ENCODE results near the gene KIF13A. TPM values are rescaled to one million over a fixed set of nuclear protein-coding genes. Genes with fewer than 3 reads are reported as not detected.
"Not testable (repeated sequence)": the region's sequence is repeated elsewhere in the genome, so short reads cannot be mapped to it uniquely, and the experiment has no call there.

Gene KIF13A
- polyA plus RNA-seq, 1 donor from 2014 or later, result 1.4 TPM

DNA sequence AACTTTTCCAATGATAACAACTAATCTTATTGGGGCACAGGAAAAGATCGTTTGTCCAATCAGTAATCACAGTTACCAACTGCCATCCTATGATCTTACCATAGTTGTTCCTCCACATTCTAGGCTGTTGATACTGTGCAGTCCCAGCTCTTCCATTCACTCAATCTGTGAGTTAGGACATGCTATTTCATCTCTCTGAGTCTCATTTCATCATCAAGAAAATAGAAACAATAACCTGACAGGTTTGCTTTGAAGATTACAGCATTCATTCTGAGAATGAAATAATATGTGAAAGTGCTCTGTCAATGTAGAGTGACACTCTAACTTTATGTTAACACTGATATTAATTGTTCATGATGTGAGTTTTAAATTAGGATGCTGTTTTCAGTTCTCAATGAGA, 89.8 kb downstream of the KIF13A start:
- H3K36me3 Mint-ChIP-seq, result peaks cover 10% of the 10 kb centered on the region
- no peak overlapping the region for H3K27ac Mint-ChIP-seq
- peaks cover 2% of the 10 kb centered on the region for H3K27me3 Mint-ChIP-seq
- no peak overlapping the region for H3K4me3 Mint-ChIP-seq
- H3K4me1 Mint-ChIP-seq, result peaks cover 0 to 3% (median 2%) of the 10 kb centered on the region in 3 donors
- H3K9me3 Mint-ChIP-seq, result peaks cover 10 to 27% (median 16%) of the 10 kb centered on the region in 3 donors

DNA sequence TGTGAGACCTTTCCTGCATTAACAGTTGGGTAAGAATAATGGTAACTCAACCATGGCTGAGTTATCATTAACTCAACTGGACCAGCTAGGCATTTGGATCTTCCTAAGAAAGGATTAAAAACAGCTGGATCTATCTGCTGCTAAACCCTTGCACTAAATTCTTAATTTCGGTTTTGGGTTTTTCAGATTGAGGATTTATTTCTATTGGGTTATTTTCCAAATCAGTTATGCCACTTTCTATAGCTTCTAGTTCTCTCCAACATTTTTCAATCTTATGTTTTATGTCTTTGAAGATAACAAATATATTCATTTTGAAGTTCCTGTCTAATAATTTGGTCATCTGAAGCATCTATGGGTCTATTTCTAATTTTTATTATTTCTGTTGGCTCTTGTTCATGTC, 92.5 kb downstream of the KIF13A start:
- no peak overlapping the region for H3K4me3 Mint-ChIP-seq

DNA sequence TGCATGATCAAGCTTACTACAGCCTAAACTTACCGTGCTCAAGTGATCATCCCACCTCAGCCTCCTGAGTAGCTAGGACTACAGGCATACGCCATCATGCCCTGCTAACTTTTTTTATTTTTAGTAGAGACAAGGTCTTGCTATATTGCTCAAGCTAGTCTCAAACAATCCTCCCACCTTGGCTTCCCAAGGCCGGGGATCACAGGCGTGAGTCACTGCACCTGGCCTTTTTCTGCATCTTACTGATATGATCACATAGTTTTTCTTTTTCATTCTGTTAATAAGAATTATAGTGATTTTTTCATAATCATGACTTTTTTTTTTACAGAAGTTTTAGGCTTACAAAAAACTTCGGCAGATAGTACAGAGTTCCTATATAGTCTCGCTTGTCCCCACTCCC, 93.2 kb downstream of the KIF13A start:
- H3K27ac Mint-ChIP-seq, result no peak overlapping the region
- peaks cover 15% of the 10 kb centered on the region for H3K36me3 Mint-ChIP-seq
- H3K4me3 Mint-ChIP-seq, result no peak overlapping the region
- no peaks in the 10 kb centered on the region for H3K27me3 Mint-ChIP-seq
- H3K4me1 Mint-ChIP-seq, result peaks cover 0 to 5% (median 0%) of the 10 kb centered on the region in 3 donors
- H3K9me3 Mint-ChIP-seq, result peaks cover 13 to 27% (median 13%) of the 10 kb centered on the region in 3 donors

More for the DNA sequence above, 92.5 kb downstream of the KIF13A start:
- Mint-ChIP-seq H3K9me3 (peaks cover 13 to 27% (median 13%) of the 10 kb centered on the region in 3 donors), H3K27me3 (no peaks in the 10 kb centered on the region), H3K4me1 (peaks cover 0 to 5% (median 0%) of the 10 kb centered on the region in 3 donors), H3K36me3 (peaks cover 17% of the 10 kb centered on the region), H3K27ac (no peak overlapping the region)

DNA sequence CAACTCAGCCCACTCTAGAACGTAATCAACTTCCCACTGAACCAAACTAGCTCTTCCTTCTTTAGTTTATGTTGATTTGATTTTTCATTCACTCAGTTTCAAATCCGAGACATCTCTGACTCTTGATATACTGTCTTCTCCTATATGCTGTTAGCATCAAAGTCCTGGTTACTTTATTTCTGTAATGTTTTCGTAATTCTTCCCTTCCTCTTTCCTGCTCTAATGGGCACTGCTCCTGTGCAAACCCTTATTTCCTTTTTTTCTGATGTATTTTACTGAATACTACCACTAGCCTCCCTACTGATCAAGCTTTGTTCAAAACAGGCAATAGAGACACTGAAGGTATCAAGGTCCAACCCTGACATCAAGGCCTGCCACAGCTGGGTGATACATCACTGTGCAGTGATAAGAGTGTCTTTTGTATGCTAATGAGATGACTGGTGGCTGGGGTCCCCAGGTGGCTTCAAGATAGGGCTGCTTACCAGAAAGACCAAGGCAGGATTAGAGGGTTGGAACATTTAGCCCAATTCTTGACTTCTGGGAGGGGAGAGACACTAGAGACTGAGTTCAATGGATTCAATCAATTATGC, 95.2 kb downstream of the KIF13A start:
- Mint-ChIP-seq H3K27ac (no peak overlapping the region), H3K4me3 (peak overlapping the region in 1 of 4 donors; percentile 23), H3K36me3 (peaks cover 12% of the 10 kb centered on the region), H3K27me3 (no peaks in the 10 kb centered on the region), H3K4me1 (peaks cover 0 to 5% (median 4%) of the 10 kb centered on the region in 3 donors), H3K9me3 (peaks cover 11 to 19% (median 13%) of the 10 kb centered on the region in 3 donors)

DNA sequence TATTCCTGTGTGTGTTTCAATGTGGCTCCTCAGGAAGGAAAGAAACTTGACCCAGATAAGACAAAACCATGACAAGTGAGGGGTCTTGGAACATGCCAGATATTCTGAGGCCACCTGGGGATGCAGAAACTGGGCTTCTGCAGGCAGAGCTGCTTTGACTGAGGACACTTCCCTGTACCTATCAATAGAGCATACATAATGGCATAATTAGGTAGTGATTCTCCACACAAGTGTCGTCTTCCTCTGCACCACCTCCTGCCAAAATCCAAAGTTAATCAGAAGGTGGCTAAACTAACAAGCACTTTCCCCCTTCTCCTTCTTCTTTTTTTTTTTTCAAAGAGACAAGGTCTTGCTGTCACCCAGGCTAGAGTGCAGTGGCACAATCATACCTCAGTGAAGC, 97.1 kb downstream of the KIF13A start:
- H3K27ac Mint-ChIP-seq, result no peak overlapping the region
- H3K36me3 Mint-ChIP-seq, result peaks cover 9% of the 10 kb centered on the region
- peaks cover 5 to 10% (median 8%) of the 10 kb centered on the region in 3 donors for H3K9me3 Mint-ChIP-seq
- no peaks in the 10 kb centered on the region for H3K27me3 Mint-ChIP-seq
- peaks cover 6 to 16% (median 12%) of the 10 kb centered on the region in 3 donors for H3K4me1 Mint-ChIP-seq
- H3K4me3 Mint-ChIP-seq, result no peak overlapping the region

DNA sequence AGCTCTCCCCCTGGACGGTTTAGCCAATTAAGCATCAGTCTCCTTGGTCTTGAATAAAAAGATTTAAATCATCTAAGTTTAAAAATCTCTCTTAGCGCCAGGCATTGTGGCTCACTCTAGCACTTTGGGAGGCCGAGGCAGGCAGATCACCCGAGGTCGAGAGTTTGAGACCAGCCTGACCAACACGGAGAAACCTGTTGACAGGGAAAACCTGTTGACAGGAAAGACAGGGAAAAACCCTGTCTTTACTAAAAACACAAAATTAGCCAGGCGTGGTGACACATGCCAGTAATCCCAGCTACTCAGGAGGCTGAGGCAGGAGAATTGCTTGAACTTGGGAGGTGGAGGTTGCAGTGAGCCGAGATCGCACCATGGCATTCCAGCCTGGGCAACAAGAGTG, 97.7 kb downstream of the KIF13A start:
- H3K4me1 Mint-ChIP-seq, result peaks cover 12 to 22% (median 17%) of the 10 kb centered on the region in 3 donors
- not testable (repeated sequence) for H3K27me3 Mint-ChIP-seq, H3K4me3 Mint-ChIP-seq, H3K27ac Mint-ChIP-seq, H3K36me3 Mint-ChIP-seq, H3K9me3 Mint-ChIP-seq

DNA sequence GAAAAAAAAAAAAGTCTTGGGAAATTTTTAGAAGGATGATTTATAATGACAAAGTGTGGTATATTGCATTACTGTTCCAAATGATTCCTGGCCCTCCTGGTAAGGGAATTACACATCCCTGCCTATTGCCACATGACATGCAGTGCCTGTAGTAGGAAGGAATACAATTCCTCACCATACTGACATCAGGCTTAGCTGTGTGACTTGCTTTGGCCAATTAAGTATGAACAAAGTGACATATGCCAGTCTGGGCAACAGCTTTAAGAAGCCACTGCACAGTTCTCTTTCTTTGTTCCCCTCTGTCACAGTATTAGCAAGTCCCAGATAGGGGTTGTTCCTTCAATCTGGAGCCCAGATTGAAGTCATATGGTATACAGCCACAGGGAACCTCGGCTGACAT, 100.5 kb downstream of the KIF13A start:
- peaks cover 0 to 3% (median 2%) of the 10 kb centered on the region in 3 donors for H3K9me3 Mint-ChIP-seq
- no peak overlapping the region for H3K27ac Mint-ChIP-seq
- H3K27me3 Mint-ChIP-seq, result no peaks in the 10 kb centered on the region
- H3K4me3 Mint-ChIP-seq, result no peak overlapping the region
- H3K36me3 Mint-ChIP-seq, result peaks cover 6% of the 10 kb centered on the region
- peaks cover 22 to 34% (median 24%) of the 10 kb centered on the region in 3 donors for H3K4me1 Mint-ChIP-seq

DNA sequence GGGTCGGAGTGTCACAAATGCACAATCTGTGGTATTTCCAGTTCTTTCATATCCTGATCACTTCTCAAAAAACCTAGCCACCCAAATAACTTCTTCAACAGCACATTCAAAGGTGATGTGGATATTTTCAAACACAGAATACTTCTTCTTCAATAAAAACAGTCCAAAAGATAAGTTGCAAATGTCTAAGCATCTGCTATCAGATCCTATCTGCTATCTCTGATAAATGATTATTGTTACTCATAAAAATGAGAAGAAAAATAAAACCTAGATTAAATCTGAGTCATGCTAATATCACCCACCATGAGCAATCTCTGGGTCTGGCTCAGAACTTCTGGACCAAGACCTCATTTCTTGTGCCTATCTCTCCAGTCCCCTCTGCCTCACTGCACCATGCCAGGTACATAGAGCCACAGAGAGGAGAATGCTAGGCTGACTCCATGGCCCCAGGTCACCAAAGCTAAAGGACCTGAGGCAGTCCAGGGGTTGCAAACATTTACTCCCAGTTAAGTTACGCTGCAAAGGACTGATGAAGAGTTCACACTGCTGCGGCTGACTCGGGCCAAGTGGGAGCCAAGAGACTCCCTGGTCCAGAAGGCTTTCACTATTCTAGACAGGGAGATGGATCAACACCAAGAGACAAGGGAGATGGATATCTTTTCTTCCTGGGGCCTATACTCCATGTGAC, 101.4 kb downstream of the KIF13A start:
- no peaks in the 10 kb centered on the region for H3K9me3 Mint-ChIP-seq
- H3K36me3 Mint-ChIP-seq, result peaks cover 2% of the 10 kb centered on the region
- H3K27ac Mint-ChIP-seq, result peak overlapping the region in 1 of 3 donors; percentile 20
- H3K4me1 Mint-ChIP-seq, result peaks cover 20 to 34% (median 24%) of the 10 kb centered on the region in 3 donors
- peak overlapping the region in 1 of 4 donors; percentile 18 for H3K4me3 Mint-ChIP-seq
- no peaks in the 10 kb centered on the region for H3K27me3 Mint-ChIP-seq

DNA sequence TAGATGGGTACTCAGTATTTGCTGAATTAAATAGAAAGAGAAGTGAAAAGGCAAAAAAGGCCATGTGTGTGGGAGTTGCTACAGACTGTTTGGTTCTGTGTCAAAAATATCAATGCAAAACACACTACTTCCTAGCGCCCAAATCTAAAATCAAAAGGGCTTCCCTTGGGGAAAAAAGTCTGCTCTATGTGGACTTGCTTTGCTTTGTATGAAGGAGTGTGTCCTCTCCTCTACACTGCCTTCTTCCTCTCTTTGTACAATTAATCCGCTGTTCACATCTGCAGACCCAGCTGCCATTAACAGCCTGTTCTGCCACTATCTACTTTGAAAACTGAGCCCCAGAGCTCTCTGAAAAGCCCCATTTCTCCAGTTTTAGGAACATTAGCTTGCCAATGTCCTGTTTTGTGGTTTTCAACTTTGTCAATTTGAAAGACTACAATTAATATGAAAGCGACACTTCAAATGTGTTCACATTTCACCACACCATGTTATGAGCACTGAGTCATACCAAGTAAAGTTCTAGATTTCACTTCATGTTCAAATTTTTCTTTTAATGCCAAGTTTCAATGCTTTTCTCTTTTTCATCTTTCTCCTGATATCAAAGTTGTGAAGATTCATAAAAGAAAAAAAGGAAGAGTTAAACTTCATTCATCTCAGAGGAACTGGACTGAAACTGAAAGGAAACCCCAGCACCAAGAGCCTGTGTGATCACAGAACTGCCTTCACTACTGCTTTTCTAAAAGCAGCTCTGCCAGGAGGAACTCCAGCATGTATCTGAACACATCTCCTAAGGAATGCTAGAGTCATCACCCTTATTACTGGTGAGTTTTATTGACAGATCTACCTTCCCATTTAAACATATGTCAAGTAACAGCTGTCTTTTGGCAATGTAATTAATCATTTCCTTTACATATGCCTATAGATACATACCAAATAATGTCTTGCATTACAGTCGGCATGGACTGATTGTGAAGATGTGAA, 102.6 kb downstream of the KIF13A start:
- H3K27me3 Mint-ChIP-seq, result no peaks in the 10 kb centered on the region
- H3K27ac Mint-ChIP-seq, result peak overlapping the region in 1 of 3 donors; percentile 20
- no peaks in the 10 kb centered on the region for H3K36me3 Mint-ChIP-seq
- H3K4me3 Mint-ChIP-seq, result peak overlapping the region in 2 of 4 donors; percentile 63 to 89
- no peaks in the 10 kb centered on the region for H3K9me3 Mint-ChIP-seq
- peaks cover 20 to 34% (median 24%) of the 10 kb centered on the region in 3 donors for H3K4me1 Mint-ChIP-seq

DNA sequence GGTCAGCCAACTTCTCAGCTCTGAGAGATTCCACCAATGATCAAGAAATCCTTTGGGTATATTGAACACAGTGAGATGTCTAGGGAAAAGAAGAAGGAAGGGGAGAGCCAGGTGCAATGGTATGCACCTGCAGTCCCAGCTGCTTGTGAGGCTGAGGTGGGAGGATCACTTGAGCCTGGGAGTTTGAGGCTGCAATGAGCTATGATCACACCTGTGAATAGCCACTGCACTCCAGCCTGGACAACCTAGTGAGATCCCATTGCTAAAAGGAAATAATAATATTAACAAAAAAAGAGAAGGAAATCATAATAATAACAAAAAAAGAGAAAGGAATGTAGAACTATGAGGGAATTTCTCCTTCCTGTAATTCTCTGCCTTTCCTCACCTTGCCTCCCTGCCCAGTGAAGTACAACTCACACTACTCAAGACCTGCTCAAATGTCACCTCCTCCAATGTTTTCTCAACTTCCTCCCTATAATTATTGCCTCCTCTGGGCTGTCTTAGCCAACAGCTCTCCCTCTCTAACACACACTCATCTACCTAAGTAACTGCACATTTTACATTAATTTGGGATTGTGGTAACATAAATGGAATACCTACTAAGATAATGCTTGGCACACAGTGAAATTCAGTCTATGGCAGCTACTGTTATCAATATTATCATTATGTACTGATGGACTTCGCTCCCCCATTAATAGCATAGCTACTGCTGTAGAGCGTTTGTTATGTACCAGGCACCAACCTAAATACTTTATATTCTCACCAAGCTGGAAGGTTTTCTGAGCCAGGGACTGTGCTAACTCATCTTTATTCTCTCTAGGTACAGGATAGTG, 103.6 kb downstream of the KIF13A start:
- Mint-ChIP-seq H3K36me3 (no peaks in the 10 kb centered on the region), H3K27ac (no peak overlapping the region), H3K4me1 (peaks cover 20 to 34% (median 24%) of the 10 kb centered on the region in 3 donors), H3K27me3 (no peaks in the 10 kb centered on the region), H3K4me3 (no peak overlapping the region), H3K9me3 (no peaks in the 10 kb centered on the region)

DNA sequence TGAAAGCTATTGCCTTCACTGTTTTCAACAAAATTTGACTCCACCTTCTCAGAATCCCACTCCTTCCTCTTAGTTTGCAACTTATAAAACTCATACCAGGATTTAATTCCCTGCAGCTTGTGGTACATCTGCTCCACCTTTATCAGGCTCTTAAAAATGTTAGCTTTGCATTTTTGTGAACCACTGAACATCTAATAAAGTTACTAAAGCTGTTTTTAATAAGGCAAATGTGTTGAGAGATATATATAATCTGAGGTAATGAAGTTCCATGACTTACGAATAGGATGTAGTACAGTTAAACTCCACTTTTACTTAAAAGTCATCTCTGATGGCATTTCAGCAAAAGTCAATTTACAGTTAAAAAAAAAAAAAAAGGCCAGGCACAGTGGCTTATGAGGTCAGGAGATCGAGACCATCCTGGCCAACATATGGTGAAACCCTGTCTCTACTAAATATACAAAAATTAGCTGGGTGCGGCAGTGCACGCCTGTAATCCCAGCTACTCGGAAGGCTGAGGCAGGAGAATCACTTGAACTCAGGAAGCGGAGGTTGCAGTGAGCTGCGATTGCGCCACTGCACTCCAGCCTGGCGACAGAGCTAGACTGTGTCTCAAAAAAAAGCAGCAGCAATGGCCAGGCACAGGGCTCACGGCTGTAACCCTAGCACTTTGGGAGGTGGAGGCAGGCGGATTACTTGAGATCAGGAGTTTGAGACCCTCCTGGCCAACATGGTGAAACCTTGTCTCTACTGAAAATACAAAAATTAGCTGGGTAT, 106.2 kb downstream of the KIF13A start:
- H3K4me3 Mint-ChIP-seq, result no peak overlapping the region

DNA sequence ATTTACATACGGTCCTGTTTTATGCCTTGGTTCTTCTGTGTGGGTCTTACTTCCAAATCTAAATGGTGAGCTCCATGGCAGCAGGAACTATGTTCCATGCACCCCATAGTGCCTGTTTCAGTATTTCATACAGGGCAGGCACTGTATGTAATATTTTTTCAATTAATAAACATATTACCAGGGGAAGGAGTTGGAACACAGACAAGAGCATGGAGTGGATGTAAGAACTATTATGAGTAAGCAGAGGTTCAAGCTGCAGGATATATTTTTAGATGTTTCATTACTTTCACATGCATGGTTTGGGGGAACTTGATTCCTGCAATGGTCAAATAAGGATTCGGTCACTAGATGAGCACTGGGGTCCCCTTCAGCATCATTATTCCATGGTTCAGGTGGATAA, 108.3 kb downstream of the KIF13A start:
- Mint-ChIP-seq H3K4me1 (peaks cover 4 to 6% (median 6%) of the 10 kb centered on the region in 3 donors), H3K4me3 (no peak overlapping the region), H3K9me3 (peaks cover 0 to 5% (median 0%) of the 10 kb centered on the region in 3 donors), H3K27me3 (no peaks in the 10 kb centered on the region), H3K27ac (no peak overlapping the region), H3K36me3 (no peaks in the 10 kb centered on the region)

More for the DNA sequence above, 106.2 kb downstream of the KIF13A start:
- no peaks in the 10 kb centered on the region for H3K27me3 Mint-ChIP-seq
- H3K36me3 Mint-ChIP-seq, result no peaks in the 10 kb centered on the region
- H3K4me1 Mint-ChIP-seq, result peaks cover 20 to 27% (median 24%) of the 10 kb centered on the region in 3 donors
- H3K9me3 Mint-ChIP-seq, result peaks cover 0 to under 1% (median 0%) of the 10 kb centered on the region in 3 donors
- H3K27ac Mint-ChIP-seq, result no peak overlapping the region

DNA sequence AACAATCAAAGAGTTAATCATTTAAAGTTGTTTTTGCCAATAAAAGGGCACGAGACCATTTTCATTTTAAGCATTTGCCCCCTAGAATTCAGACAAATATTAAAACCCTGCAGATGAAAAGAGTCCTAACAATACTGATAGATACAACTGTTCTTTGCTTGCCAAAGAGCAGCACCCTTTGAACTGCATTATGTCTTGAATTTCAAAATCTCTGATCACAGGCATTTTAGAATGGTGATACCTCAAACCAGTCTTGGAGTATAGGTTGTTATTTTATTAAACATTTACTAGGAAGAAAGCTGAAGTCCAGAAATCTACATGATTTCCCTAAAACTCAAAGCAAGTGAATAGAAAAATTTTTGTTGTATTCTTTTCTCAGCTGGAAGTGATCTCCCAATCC, 108.7 kb downstream of the KIF13A start:
- Mint-ChIP-seq H3K27ac (no peak overlapping the region), H3K4me3 (no peak overlapping the region), H3K36me3 (no peaks in the 10 kb centered on the region), H3K4me1 (peaks cover 0 to 4% (median 3%) of the 10 kb centered on the region in 3 donors), H3K9me3 (peaks cover 0 to 5% (median 0%) of the 10 kb centered on the region in 3 donors), H3K27me3 (no peaks in the 10 kb centered on the region)
